GM13976 (cell line): ENCODE data around the gene DENND5B.

Experiments used
- DNase-seq: peaks from one replicate; pipeline ENCODE4 v3.0.0; 2012; ENCODE audit warnings: low spot score
- CTCF ChIP-seq: IDR thresholded peaks from 2 replicates; pipeline ENCODE4 v1.5.1; 2012; ENCODE audit warnings: borderline replicate concordance, mild to moderate bottlenecking; ENCODE audit not compliant: insufficient read depth; ENCODE audit errors: extremely low read depth, missing control alignments, control extremely low read depth
- in situ Hi-C: fragments of 300-500 bp; cut with MboI; formaldehyde crosslinking; loops from one replicate; pipeline ENCODE4 v1.12.0; 2022; ENCODE audit warnings: low sequenced_read_pairs, mixed read lengths, inconsistent platforms; ENCODE audit not compliant: unreplicated experiment

Gene DENND5B

GRCh38 chr12:31362759-31363415 is 228.0 kb downstream of the DENND5B start:
- in situ Hi-C loops = no loop called here
- peak; percentile 32 for TF ChIP-seq CTCF
- DNase-seq = peak; percentile 65

- TF ChIP-seq CTCF = no peak
- DNase-seq = peak; percentile 33
These were observed 228.7 kb downstream of the DENND5B start for GRCh38 chr12:31362115-31362758.

GRCh38 chr12:31361730-31362114 is 229.2 kb downstream of the DENND5B start:
- DNase-seq = no peak
- in situ Hi-C loops = no loop called here
- TF ChIP-seq CTCF = no peak

More at GRCh38 chr12:31362115-31362758, 228.7 kb downstream of the DENND5B start:
- in situ Hi-C loops = no loop called here

- no peak for TF ChIP-seq CTCF
- in situ Hi-C loops = no loop called here
- DNase-seq = no peak
These were observed 235.2 kb downstream of the DENND5B start for GRCh38 chr12:31355747-31356107.

- in situ Hi-C loops = no loop called here
- no peak for DNase-seq
- TF ChIP-seq CTCF = no peak
These were observed 236.9 kb downstream of the DENND5B start for GRCh38 chr12:31353750-31354708.

- in situ Hi-C loops = no loop called here
- TF ChIP-seq CTCF = no peak
These were observed 244.7 kb downstream of the DENND5B start for GRCh38 chr12:31346267-31346666.

More at GRCh38 chr12:31346267-31346666, 244.7 kb downstream of the DENND5B start:
- no peak for DNase-seq
